ENCODE data around the gene SERINC1.

Gene SERINC1

DNA sequence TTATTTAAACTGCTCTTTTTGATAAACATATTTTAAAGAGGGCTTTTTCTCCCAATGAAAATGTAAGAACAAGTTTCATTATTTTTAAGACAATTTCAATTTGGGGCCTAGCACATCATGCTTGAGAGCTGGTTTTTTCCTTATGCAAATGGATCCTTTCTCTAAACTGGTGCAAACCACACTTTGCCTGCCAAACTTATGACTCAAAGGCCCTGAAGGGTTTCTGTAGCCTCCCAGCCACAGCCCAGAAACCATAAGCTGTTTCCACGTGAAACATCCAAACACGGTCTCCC is 72.6 kb downstream of the SERINC1 start:
- peaks cover 42% of the 10 kb centered on the region for H3K4me1 ChIP-seq (ENCODE audit: insufficient read depth, low read length)
- peaks cover 45% of the 10 kb centered on the region for H3K79me2 ChIP-seq (ENCODE audit: insufficient read depth, low read length)
- no peaks in the 10 kb centered on the region for H3K27me3 ChIP-seq (ENCODE audit: insufficient read depth, low read length, poor library complexity)
- H3K27ac ChIP-seq (ENCODE audit: low read length) = peak overlapping the region; percentile 78
- no peak for ATAC-seq (ENCODE audit: insufficient read depth, low read depth)
- H3K4me2 ChIP-seq (ENCODE audit: insufficient read depth, low read length) = peak overlapping the region; percentile 62
- no peaks in the 10 kb centered on the region for H3K9me3 ChIP-seq (ENCODE audit: insufficient read depth, low read length, severe bottlenecking)
- no peak for TF ChIP-seq EZH2 (IDR thresholded peaks at IDR 0.05; ENCODE audit: borderline replicate concordance, low read depth, low read length, severe bottlenecking)
- TF ChIP-seq, protein P1, sequence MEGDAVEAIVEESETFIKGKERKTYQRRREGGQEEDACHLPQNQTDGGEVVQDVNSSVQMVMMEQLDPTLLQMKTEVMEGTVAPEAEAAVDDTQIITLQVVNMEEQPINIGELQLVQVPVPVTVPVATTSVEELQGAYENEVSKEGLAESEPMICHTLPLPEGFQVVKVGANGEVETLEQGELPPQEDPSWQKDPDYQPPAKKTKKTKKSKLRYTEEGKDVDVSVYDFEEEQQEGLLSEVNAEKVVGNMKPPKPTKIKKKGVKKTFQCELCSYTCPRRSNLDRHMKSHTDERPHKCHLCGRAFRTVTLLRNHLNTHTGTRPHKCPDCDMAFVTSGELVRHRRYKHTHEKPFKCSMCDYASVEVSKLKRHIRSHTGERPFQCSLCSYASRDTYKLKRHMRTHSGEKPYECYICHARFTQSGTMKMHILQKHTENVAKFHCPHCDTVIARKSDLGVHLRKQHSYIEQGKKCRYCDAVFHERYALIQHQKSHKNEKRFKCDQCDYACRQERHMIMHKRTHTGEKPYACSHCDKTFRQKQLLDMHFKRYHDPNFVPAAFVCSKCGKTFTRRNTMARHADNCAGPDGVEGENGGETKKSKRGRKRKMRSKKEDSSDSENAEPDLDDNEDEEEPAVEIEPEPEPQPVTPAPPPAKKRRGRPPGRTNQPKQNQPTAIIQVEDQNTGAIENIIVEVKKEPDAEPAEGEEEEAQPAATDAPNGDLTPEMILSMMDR (IDR thresholded peaks at IDR 0.05; ENCODE audit: borderline replicate concordance, extremely low read depth, low read length, poor library complexity, severe bottlenecking) = no peak
- H2AFZ ChIP-seq (ENCODE audit: low read depth, low read length) = peak overlapping the region; percentile 92
- no peak for DNase-seq
- peak overlapping the region; percentile 98 for H3K9ac ChIP-seq (ENCODE audit: low read depth, low read length)
- peak overlapping the region; percentile 5 to 100; a peak in 2 of 4 replicates for H3K4me3 ChIP-seq (ENCODE audit: low read depth in 1 of 2, low read length in 2 of 2)
- H4K20me1 ChIP-seq (ENCODE audit: insufficient read depth, low read length) = peaks cover 20% of the 10 kb centered on the region; the same call in 1 of the 2 replicates
- H3K36me3 ChIP-seq (ENCODE audit: insufficient read depth, low read length) = peaks cover 7% of the 10 kb centered on the region

DNA sequence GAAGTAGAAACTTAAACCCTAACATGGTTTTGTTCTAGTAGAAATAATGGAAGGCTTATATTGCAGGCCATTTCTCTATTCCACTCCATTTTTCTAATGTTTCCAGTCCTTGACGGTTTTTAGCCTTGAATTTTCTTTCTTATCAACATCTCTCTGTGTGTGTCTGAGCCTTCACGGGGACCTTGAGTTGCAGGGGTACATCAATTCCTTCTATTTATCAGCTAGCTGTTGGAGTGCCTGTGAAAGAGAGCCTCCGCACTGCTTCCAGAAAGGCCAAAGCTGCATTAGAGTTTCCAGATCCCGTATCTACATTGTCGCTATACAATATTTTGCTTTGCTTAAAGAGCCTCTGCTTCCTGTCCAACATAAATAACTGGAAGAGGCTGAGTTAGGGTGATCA is 77.6 kb downstream of the SERINC1 start:
- peaks cover 8% of the 10 kb centered on the region for H3K27me3 ChIP-seq (ENCODE audit: insufficient read depth, low read length, poor library complexity)
- H3K4me3 ChIP-seq (ENCODE audit: low read depth in 1 of 2, low read length in 2 of 2) = no peak overlapping the region
- H3K36me3 ChIP-seq (ENCODE audit: insufficient read depth, low read length) = no peaks in the 10 kb centered on the region
- TF ChIP-seq, protein P1 (IDR thresholded peaks at IDR 0.05; ENCODE audit: borderline replicate concordance, extremely low read depth, low read length, poor library complexity, severe bottlenecking) = no peak
- no peak for TF ChIP-seq EZH2 (IDR thresholded peaks at IDR 0.05; ENCODE audit: borderline replicate concordance, low read depth, low read length, severe bottlenecking)
- H3K4me2 ChIP-seq (ENCODE audit: insufficient read depth, low read length) = no peak overlapping the region
- no peaks in the 10 kb centered on the region for H3K9me3 ChIP-seq (ENCODE audit: insufficient read depth, low read length, severe bottlenecking)
- H3K27ac ChIP-seq (ENCODE audit: low read length) = no peak overlapping the region
- no peak overlapping the region for H2AFZ ChIP-seq (ENCODE audit: low read depth, low read length)
- peaks cover 5% of the 10 kb centered on the region for H3K4me1 ChIP-seq (ENCODE audit: insufficient read depth, low read length)
- DNase-seq (no peak), ATAC-seq (ENCODE audit: insufficient read depth, low read depth) (no peak)
- H4K20me1 ChIP-seq (ENCODE audit: insufficient read depth, low read length) = no peaks in the 10 kb centered on the region
- H3K9ac ChIP-seq (ENCODE audit: low read depth, low read length) = no peak overlapping the region
- no peaks in the 10 kb centered on the region for H3K79me2 ChIP-seq (ENCODE audit: insufficient read depth, low read length)

DNA sequence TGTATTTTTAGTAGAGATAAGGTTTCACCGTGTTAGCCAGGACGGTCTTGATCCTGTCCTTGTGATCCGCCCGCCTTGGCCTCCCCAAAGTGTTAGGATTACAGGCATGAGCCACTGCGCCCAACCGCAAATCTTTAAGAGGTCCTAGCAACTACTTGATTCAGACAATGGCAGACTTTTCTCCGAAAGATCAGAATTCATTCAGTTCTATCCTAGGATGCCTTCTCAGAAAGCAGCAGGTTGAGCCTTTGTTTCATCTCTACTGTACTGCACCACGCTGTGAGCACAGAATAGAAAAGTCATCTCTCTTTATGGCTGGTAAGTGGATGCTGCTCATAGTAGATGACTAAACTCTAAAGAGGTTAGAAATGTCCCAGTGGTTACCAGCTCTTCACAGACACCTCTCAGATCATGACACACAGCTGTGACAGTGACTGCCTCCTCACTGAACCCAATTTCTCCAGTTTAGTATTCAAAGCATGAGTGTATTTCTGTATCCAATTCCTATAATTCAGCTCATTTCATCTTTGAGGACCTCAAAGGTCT is 78.2 kb downstream of the SERINC1 start:
- H3K9ac ChIP-seq (ENCODE audit: low read depth, low read length) = no peak overlapping the region
- TF ChIP-seq EZH2 (IDR thresholded peaks at IDR 0.05; ENCODE audit: borderline replicate concordance, low read depth, low read length, severe bottlenecking) = no peak
- TF ChIP-seq, protein P1 (IDR thresholded peaks at IDR 0.05; ENCODE audit: borderline replicate concordance, extremely low read depth, low read length, poor library complexity, severe bottlenecking) = no peak
- no peak overlapping the region for H2AFZ ChIP-seq (ENCODE audit: low read depth, low read length)
- DNase-seq = no peak
- no peak overlapping the region for H3K4me2 ChIP-seq (ENCODE audit: insufficient read depth, low read length)
- no peaks in the 10 kb centered on the region for H3K79me2 ChIP-seq (ENCODE audit: insufficient read depth, low read length)
- no peak overlapping the region for H3K27ac ChIP-seq (ENCODE audit: low read length)
- no peaks in the 10 kb centered on the region for H3K4me1 ChIP-seq (ENCODE audit: insufficient read depth, low read length)
- no peaks in the 10 kb centered on the region for H4K20me1 ChIP-seq (ENCODE audit: insufficient read depth, low read length)
- peaks cover 8% of the 10 kb centered on the region for H3K27me3 ChIP-seq (ENCODE audit: insufficient read depth, low read length, poor library complexity)
- no peaks in the 10 kb centered on the region for H3K36me3 ChIP-seq (ENCODE audit: insufficient read depth, low read length)
- no peak; the same call in 2 of the 3 replicates for ATAC-seq (ENCODE audit: insufficient read depth, low read depth)
- H3K4me3 ChIP-seq (ENCODE audit: low read depth in 1 of 2, low read length in 2 of 2) = no peak overlapping the region
- H3K9me3 ChIP-seq (ENCODE audit: insufficient read depth, low read length, severe bottlenecking) = no peaks in the 10 kb centered on the region
